ENCODE results near the gene DNASE2. TPM values are rescaled to one million over a fixed set of nuclear protein-coding genes. Genes with fewer than 3 reads are reported as not detected.

DNASE2 gene
- total RNA-seq, 1 experiment from 2014 or later: 38.4 TPM

GRCh38 chr19:12836529-12836863, 44.8 kb downstream of the DNASE2 start:
- no peak overlapping the region for H3K4me3 Mint-ChIP-seq (ENCODE audit: low read depth, unreplicated experiment)
- intact Hi-C loops (cut with micrococcal nuclease; ENCODE audit: unreplicated experiment): no loop called here

GRCh38 chr19:12834976-12835757, 46.1 kb downstream of the DNASE2 start:
- Mint-ChIP-seq H3K27me3 (ENCODE audit: unreplicated experiment) (peaks cover 70% of the 10 kb centered on the region), H3K9me3 (ENCODE audit: low read depth, unreplicated experiment) (no peaks in the 10 kb centered on the region), H3K36me3 (ENCODE audit: insufficient read depth, unreplicated experiment) (peaks cover 16% of the 10 kb centered on the region), H3K27ac (ENCODE audit: unreplicated experiment) (no peak overlapping the region), H3K4me3 (ENCODE audit: low read depth, unreplicated experiment) (peak overlapping the region; percentile 55), H3K4me1 (ENCODE audit: low read depth, unreplicated experiment) (peaks cover 8% of the 10 kb centered on the region)
- TF ChIP-seq, protein P1, sequence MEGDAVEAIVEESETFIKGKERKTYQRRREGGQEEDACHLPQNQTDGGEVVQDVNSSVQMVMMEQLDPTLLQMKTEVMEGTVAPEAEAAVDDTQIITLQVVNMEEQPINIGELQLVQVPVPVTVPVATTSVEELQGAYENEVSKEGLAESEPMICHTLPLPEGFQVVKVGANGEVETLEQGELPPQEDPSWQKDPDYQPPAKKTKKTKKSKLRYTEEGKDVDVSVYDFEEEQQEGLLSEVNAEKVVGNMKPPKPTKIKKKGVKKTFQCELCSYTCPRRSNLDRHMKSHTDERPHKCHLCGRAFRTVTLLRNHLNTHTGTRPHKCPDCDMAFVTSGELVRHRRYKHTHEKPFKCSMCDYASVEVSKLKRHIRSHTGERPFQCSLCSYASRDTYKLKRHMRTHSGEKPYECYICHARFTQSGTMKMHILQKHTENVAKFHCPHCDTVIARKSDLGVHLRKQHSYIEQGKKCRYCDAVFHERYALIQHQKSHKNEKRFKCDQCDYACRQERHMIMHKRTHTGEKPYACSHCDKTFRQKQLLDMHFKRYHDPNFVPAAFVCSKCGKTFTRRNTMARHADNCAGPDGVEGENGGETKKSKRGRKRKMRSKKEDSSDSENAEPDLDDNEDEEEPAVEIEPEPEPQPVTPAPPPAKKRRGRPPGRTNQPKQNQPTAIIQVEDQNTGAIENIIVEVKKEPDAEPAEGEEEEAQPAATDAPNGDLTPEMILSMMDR (IDR thresholded peaks at IDR 0.05; ENCODE audit: unreplicated experiment): no peak
- intact Hi-C loops (cut with micrococcal nuclease; ENCODE audit: unreplicated experiment): no loop called here
- DNase-seq: peak; percentile 21
- CTCF ChIA-PET: no interaction called here
- no TSS peak for BruUV-seq (replicated peaks)

More at GRCh38 chr19:12836529-12836863, 44.8 kb downstream of the DNASE2 start:
- BruUV-seq (replicated peaks): no TSS peak
- H3K27me3 Mint-ChIP-seq (ENCODE audit: unreplicated experiment): peaks cover 61% of the 10 kb centered on the region
- no peaks in the 10 kb centered on the region for H3K9me3 Mint-ChIP-seq (ENCODE audit: low read depth, unreplicated experiment)
- peaks cover 16% of the 10 kb centered on the region for H3K36me3 Mint-ChIP-seq (ENCODE audit: insufficient read depth, unreplicated experiment)
- DNase-seq: no peak
- peaks cover 8% of the 10 kb centered on the region for H3K4me1 Mint-ChIP-seq (ENCODE audit: low read depth, unreplicated experiment)
- no peak overlapping the region for H3K27ac Mint-ChIP-seq (ENCODE audit: unreplicated experiment)
- CTCF ChIA-PET: no interaction called here
- TF ChIP-seq, protein P1 (IDR thresholded peaks at IDR 0.05; ENCODE audit: unreplicated experiment): no peak

GRCh38 chr19:12834566-12834943, 46.7 kb downstream of the DNASE2 start, which contains the start of gene RTBDN:
RTBDN (minus strand) TSS chr19:12834579; CDS start chr19:12829979, 4,600 bp downstream.
- Mint-ChIP-seq H3K36me3 (ENCODE audit: insufficient read depth, unreplicated experiment) (peaks cover 16% of the 10 kb centered on the region), H3K9me3 (ENCODE audit: low read depth, unreplicated experiment) (no peaks in the 10 kb centered on the region), H3K27me3 (ENCODE audit: unreplicated experiment) (peaks cover 75% of the 10 kb centered on the region), H3K4me3 (ENCODE audit: low read depth, unreplicated experiment) (peak within 1 kb of the TSS; percentile 55), H3K4me1 (ENCODE audit: low read depth, unreplicated experiment) (peaks cover 8% of the 10 kb centered on the region), H3K27ac (ENCODE audit: unreplicated experiment) (no peak within 1 kb of the TSS)
- intact Hi-C loops (cut with micrococcal nuclease; ENCODE audit: unreplicated experiment): no loop called here
- CTCF ChIA-PET: no interaction called here
- DNase-seq: no peak
- TF ChIP-seq, protein P1 (IDR thresholded peaks at IDR 0.05; ENCODE audit: unreplicated experiment): no peak
- no TSS peak for BruUV-seq (replicated peaks)

- Mint-ChIP-seq H3K27me3 (ENCODE audit: unreplicated experiment) (peaks cover 75% of the 10 kb centered on the region), H3K9me3 (ENCODE audit: low read depth, unreplicated experiment) (no peaks in the 10 kb centered on the region), H3K4me3 (ENCODE audit: low read depth, unreplicated experiment) (peak overlapping the region; percentile 55), H3K36me3 (ENCODE audit: insufficient read depth, unreplicated experiment) (peaks cover 16% of the 10 kb centered on the region), H3K27ac (ENCODE audit: unreplicated experiment) (no peak overlapping the region), H3K4me1 (ENCODE audit: low read depth, unreplicated experiment) (peaks cover 8% of the 10 kb centered on the region)
- intact Hi-C loops (cut with micrococcal nuclease; ENCODE audit: unreplicated experiment): no loop called here
- TF ChIP-seq, protein P1 (IDR thresholded peaks at IDR 0.05; ENCODE audit: unreplicated experiment): no peak
- DNase-seq: peak; percentile 17
- CTCF ChIA-PET: no interaction called here
- BruUV-seq (replicated peaks): no TSS peak
These were observed 47.3 kb downstream of the DNASE2 start for GRCh38 chr19:12833738-12834565.
